LHCN-M2 (cell line): ENCODE data around the gene RARS1. TPM values are rescaled to one million over a fixed set of nuclear protein-coding genes. Genes with fewer than 3 reads are reported as not detected.
"Not testable (repeated sequence)": the region's sequence is repeated elsewhere in the genome, so short reads cannot be mapped to it uniquely, and the experiment has no call there.

ENCODE experiments used
- DNase-seq: peaks from one replicate; pipeline ENCODE4 v3.0.0-alpha.2; 2012; ENCODE audit warnings: low read depth
- total RNA-seq: library from RNA; depleted of rRNA; stranded (reverse); fragments of >200 nt; gene quantifications from 2 replicates; pipeline ENCODE4 v1.2.3, GENCODE V29; 2014

The RARS1 gene
- total RNA-seq, 1 experiment from 2014 or later, result 175 TPM

DNA sequence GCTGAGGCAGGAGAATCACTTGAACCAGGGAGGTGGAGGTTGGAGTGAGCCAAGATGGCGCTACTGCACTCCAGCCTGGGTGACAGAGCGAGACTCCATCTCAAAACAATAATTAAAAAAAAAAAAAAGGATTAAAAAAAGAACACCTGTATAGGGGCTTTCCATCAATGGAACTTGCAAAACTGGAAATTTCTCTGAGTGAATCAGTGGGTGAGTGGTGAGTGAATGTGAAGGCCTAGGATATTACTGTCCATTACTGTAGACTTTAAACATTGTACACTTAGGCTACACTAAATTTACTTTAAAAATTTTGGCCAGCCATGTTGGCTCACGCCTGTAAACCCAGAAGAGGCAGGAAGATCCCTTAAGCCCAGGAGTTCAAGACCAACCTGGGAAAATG, 5.7 kb upstream of the RARS1 start:
- no peak for DNase-seq

DNA sequence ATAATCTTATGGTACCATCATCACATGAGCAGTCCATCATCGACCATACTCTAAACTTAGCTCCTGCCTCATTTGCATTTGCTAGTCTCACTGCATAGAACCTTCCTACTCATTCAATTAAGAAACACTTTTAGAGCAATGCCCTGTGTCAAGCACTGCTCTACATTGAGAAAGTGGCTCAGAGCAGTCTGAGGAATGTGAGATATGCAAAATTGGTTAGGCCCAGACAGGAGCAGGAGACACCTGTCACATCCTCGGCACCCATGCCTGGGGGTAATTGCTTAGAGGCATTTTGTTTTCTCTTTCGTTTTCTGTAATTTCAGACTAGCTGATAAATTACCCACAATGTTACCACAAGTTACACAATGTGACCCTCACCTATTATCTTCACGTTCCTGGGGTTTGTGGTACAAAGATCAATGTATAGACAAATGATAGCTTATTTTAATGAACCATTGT, 4.9 kb upstream of the RARS1 start:
- no peak for DNase-seq

DNA sequence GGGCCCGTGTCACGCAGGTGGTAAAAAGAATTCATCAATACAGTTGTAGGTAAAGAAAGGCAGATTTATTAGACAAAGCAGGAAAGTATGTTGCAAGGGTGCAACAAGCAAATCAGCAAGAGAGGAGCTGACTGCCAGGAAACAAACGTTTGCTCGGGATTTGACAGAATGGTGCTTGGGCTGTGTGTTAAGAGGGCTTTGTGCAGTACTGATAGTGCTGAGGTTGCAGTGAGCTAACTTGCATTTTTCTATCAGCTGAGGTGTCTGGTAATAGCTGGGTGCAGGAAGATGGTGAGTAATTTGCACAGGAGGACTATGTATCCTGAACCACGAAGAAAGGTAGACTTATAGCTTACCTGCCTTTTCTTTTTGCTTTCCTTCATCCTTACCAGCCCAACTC, 3.9 kb upstream of the RARS1 start:
- DNase-seq, result no peak

DNA sequence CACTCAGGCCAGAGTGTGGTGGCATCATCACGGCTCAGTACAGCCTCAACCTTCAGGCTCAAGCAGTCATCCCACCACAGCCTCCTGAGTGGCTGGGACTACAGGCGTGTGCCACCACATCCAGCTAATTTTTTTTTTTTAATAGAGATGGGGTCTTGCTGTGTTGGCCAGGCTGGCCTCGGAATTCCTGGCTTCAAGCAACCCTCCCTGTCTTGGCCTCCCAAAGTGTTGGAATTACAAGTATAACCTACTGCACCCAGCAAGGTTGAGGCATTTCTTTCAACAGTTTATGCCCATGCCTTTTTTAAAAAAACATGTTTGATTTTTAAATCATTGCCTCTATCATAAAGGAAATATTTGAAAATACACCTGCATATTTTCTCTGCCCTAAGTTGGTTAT, 2.8 kb downstream of the RARS1 start:
- DNase-seq, result no peak

DNA sequence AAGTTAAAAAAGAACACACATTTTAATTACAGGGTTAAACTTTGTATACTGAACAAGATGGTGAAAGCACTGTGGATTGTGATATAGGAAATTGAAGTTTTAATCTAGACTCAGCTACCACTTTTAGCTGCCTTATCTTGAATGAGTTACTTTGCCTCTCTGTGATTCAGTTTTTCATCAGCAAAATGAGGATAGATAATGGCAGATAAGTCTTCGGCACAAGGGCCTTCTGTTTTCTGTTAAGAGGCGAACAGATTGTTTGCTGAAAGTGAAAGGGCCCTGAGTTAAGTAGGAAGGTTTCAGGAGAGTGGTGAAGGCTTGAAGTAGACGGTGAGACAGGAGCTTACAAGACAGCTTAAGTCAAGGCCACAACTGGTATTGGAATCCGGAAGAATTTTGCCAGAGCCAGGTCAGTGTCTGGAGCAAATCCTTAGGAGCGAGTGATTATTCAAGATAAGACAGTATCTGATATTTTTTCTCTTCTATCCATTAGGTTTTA, 7.8 kb downstream of the RARS1 start:
- DNase-seq, result no peak

DNA sequence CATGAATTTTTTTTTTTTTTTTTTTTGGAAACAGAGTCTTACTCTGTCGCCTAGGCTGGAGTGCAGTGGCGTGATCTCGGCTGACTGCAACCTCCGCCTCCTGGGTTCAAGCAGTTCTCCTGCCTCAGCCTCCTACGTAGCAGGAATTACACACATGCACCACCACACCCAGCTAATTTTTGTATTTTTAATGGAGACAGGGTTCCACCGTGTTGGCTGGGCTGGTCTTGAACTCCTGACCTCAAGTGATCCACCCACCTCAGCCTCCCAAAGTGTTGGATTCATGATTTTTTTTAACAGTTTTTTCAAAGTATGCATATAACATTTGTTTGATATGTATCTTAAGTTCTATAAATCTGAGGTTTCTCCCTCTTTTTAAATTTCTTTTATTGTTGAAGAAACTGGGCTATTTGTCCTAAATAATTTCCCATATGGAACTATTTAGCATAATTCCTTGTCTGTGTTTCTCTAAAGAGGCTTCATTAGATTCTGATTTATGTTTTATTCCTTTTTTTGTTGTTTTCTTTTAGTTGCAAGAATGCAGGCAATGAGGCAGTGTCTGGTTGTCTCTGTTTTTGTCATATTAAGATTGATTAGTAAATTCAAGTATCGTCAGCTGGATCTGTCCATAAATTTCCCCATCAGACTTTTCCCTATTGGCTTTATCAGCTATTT, 16.4 kb downstream of the RARS1 start:
- no peak for DNase-seq

DNA sequence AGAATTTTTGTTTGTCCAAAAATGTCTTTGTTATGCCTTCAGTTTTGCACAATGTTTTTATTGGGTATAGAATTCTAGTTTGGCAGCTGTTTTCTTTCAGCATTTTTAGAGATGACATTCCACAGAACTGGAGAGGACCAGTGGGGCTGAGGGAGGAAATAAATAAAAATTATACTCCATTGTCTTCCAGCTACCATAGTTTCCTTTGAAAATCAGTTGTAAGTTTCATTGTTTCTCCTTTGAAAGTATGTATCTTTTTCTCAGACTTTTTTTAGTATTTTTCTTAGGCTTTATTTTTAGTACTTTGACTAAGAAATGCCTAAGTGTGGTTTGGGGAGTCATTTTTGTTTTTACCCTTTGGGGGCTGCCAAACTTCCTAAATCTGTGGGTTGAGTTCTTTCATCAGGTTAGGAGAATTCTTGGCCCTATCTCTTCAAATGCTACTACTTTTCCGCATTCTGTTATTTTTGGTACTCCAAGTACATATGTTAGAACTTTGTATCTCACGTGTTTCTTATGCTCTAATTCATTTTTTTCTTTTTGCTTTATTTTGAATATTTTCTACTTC, 27.7 kb downstream of the RARS1 start:
- peak; percentile 5 for DNase-seq

DNA sequence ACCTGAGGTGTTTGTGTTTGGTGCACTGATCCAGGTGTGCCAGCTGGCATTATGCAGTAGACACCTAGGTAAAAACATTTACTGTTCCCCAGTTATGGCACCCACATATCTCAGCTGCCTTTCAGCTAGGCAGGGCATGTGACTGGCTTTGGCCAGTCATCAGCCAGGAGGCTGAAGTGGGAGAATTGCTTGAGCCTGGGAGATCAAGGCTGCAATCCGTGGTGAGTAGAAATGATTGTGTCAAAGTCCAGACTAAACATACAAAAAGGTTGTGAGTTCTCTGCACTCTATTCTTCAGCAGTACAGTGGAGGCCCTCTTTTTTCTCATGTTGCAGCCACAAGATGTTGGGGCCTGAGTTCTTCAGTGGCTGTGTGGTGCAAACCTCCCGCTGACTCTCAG, 39.6 kb downstream of the RARS1 start:
- DNase-seq, result no peak

DNA sequence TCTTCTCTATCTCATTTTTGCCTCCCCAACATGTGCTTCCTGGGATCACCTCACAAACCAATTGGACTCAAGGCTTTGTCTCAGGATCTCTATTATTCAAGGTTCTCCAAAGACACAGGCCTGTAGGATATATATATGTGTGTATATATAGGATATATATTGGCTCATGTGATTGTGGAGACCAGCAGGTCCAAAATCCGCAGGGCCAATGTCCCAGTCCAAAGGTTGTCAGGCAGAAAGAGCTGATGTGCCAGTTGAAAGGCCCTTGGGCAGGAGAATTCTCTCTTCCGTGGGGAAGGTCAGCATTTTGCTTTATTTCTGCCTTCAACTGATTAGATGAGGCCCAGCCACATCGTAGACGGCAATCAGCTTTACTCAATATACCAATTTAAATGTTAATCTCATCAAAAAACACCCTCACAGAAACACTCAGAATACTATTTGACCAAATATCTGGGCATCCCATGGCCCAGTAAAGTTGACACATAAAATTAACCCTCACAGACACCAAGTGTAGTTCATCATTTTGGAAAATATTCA, 41.6 kb downstream of the RARS1 start:
- no peak for DNase-seq

DNA sequence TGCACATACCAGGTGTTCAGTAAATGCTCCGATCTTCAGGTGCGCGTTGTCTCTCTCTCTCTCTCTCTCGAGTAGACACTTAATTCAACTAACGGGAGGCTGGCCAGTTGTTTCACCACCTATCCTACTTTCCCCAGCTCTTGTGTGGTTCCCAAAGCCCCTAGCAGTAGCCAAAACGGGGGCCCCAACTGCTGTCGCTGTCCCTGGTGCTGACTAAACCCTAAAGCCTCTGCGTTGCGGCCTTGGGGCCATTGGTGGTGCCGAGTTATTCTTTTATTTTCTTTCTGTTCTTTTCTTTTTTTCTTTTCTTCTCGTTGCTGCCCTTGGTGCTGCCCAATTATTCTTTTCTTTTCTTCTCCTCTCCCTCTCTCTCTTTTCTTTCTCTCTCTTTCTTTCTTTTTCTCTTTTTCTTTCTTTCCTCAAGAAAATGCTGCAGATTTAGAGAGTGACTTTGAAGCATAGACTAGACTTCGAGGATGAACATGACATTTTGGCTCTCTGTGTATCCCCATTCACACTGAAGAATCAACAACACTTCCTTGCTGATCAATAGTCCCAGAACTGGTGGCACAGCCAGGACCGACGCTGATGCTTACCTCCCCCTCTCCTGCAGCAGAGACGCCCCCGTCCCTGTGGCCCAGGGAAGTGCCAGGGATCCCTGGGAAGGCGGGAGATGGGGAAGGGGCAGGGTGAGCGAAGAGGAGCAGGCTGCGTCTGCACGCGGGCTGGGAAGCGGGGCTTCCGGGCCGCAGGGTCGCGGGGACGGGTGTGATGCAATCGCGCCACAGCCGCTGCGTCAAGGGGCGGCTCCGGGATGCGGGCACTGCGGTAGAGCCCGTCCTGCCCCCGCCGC, 42.5 kb downstream of the RARS1 start, which contains the start of gene FBLL1:
Gene FBLL1, plus strand, starts transcription at position 785 of the 853 bp plus-strand sequence. CDS start 200 bp downstream, outside the sequence.
- DNase-seq, result peak; percentile 12

DNA sequence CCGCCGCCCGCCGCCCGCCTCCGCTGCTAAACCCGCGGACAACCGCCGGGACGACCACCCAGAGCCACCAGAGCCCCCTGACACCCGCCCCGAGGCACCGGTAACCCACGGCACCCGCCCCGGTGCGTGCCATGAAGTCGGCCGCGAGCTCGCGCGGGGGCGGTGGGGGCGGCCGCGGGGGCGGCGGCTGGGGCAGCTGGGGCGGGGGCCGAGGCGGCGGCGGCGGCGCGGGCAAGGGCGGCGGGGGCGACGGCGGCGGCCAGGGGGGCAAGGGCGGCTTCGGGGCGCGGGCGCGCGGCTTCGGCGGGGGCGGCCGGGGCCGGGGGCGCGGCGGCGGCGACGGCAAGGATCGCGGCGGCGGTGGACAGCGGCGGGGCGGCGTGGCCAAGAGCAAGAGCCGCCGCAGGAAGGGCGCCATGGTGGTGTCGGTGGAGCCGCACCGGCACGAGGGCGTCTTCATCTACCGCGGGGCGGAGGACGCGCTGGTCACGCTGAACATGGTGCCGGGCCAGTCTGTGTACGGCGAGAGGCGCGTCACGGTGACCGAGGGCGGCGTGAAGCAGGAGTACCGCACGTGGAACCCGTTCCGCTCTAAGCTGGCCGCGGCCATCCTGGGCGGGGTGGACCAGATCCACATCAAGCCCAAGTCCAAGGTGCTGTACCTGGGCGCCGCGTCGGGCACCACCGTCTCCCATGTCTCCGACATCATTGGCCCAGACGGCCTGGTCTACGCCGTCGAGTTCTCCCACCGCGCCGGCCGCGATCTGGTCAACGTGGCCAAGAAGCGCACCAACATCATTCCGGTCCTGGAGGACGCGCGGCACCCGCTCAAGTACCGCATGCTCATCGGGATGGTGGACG, 43.3 kb downstream of the RARS1 start:
- no peak for DNase-seq

DNA sequence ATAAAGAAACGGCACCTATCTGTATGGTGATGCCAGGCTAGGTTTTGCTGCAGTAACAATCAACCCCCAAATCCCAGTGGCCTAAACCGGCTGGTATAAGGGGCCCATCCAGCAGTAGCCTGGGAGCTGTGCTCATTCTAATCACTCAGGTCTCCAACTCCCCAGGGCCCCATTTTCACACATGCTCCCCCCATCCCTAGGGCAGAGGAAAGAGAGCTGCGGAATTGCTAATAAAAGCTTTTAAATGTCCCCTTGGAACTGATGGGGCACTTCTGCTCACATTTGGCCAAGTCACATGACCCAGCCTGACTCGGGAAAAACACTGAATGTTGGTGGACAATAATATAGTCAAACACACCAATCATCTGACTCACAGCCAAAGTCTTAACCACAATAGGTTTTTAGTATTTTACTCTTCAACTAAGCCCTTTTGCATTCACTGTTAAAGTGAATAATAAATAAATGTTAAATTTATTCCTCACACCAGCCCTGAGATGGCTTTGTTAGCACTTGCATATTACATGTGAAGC, 44.4 kb downstream of the RARS1 start:
- DNase-seq, result peak; percentile 25

DNA sequence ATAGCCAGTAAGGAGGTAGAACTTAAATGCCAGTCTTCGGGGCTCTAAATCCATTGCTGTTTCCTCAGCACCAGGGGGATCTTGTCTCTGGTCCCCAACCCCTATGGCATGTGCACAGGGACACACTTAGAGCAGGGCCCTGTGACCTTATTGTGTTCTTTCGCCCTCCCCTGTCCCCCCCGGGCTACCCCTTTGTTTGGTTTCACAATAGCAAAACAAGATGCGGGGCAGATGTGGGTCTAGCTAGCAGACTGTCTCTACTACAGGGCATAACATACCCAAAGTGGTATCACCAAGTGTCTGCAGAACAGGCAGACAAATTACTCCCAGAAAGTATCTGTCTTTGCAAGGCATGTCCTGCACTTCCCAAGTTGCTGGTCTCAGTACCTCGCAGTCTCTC, 44.9 kb downstream of the RARS1 start:
- DNase-seq, result no peak

DNA sequence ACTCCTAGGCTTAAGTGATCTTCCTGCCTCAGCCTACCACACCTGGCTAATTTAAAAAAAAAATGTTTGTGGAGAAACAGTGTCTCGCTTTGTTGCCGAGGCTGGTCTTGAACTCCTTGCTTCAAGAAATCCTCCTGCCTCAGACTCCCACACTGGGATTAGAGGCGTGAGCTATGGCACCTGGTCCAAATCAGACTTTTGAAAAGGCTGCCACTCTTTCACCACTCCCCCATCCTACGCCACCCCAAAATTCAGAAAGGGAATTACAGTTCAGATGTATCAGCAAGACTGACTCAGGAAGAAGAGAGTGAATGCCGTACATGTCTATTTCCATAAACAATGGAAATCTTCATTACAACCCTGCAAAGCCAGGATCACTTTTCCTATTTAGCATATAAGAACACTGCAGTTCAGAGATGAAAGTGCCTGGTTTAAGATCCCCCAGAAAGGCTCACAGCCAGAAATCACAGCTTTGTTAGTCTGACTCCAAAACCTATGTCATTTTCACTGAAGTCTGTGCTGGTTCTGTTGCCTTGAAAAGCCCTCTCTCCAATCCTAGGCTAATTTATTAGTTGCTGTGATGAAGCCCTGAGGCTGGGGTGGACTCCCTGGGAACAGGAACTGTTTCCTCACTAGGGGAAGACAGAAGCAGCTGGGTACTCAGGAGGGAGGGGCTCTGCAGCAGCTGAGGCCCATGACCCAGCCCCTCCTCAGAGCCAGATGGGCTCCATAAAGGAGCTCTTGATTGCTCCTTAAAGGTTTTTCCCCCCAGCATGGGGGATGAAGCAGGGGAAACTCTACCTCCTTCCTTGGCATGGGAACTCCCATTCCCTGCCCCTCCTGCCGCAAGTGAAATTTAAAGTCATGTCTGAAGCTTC, 46.0 kb downstream of the RARS1 start:
- no peak for DNase-seq

DNA sequence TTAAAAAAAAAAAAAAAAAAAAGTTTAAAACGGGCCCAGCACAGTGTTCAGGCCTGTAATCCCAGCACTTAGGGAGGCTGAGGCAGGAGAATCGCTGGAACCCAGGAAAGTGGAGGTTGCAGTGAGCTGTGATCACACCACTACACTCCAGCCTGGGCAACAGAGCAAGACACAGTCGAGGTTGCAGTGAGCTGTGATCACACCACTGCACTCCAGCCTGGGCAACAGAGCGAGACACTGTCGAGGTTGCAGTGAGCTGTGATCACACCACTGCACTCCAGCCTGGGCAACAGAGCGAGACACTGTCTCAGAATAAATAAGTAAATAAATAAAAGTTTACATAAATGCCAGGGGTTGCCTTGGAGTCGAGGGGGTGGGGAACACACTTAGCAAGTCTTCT, 48.1 kb downstream of the RARS1 start:
- not testable (repeated sequence) for DNase-seq

DNA sequence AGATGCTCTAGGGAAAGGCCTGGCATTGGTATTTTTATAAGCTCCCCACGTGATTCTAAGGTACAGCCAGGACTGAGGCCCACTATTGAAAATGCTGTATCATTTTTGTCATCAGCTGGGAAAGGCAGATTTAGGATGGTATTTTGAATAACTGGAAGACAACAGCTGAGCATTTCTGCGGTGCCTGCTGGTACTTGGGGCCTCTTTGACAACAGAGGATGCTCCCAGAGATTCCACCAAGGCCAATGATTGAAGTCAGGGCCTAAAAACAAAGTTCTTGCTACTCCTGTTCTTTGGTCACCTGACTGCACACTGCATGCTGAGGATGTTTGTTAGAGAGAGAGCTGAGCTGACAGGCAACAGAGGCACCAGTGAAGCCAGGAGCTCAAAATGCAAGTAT, 50.9 kb downstream of the RARS1 start:
- no peak for DNase-seq

DNA sequence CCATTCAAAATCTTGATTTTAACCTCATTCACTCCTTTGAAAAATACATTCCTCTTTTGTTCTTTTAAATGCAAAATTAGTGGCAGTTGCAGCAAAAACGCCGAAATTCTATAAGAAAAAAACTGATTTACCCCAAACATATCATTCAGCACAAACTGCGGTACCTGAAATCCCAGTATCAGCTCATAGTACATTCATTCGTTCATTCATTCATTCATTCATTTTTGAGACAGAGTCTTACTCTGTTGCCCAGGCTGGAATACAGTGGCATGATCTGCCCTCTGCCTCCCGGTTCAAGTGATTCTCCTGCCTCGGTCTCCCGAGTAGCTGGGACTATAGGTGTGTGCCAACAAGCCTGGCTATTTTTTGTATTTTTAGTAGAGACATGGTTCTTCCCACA, 63.3 kb downstream of the RARS1 start:
- no peak for DNase-seq

DNA sequence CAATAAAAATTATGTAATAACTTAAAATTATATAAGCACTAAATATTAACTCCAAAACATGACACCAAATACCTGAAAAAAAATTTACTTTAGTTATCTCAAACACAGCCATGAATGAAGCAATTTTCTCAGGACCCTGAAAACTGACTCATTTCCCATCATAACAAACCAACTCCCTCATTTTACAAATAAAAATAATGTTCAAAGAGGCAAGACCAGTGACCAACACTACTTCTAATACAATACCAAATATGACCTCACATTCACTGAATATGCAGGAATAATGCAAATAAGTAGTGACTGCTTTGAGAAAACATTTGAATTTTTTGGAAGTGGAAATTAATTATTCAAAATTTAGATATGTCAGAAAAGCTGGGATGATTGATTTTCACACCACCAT, 64.4 kb downstream of the RARS1 start:
- no peak for DNase-seq

DNA sequence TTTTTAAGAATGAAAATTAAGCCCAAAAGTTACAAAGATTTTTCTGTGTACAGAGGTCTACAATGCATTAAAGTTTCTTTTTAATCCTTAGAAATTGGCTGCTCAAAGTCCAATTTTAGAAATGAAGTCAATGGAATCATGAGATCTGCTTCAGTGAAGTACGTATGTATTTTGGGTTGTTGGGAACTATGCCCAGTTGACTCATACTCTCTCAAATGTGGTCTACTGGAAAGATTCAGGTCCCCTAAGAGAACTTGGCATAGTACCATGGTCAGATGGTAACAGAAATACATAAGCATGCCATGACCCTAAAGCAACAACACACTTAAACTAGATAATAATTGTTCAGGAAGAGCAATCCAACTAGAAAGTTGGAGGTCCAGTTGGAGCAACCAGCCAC, 65.9 kb downstream of the RARS1 start:
- DNase-seq, result peak; percentile 72
